ENCODE data around the gene MEA1. TPM values are rescaled to one million over a fixed set of nuclear protein-coding genes. Genes with fewer than 3 reads are reported as not detected.

Gene MEA1
- total RNA-seq, 1 experiment from 2014 or later: 64.8 TPM

DNA sequence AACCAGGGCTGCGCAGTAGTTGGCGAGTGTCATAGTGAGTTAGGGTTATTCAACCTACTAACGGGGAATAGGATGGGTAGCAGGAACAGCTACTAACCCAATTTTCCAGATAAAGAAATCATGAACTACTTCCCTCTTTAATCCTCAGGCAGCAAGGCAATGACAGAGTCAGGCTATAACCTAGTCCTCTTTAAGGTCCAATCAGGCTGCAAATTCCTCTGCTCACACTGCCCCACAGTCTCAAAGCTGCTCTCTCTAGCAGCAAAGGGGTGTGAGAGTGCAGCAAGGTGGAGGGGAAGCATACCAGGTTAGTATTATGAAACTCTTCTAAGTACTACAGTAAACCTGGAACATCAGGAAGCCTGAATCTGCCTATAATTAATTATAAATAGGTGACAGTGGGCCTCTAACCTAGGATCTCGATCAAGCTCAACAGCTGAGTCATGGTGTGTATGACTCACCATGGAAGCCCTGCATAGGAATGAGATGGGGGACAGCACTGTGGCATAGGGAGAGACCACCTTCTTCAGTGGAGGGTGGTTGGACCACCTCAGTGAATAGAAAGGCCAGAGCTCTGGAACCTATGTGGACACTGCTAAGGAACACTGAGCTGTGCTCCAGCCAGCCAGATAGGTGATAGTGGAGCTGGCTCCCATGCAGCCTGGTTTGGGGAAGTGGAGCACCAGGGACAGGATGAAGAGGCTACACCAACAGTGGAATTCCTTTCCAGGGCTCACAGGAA, 42.7 kb downstream of the MEA1 start:
- no peaks in the 10 kb centered on the region for H4K20me1 ChIP-seq (ENCODE audit: insufficient read depth)
- H3K27me3 ChIP-seq (ENCODE audit: insufficient read depth, low read length): no peaks in the 10 kb centered on the region
- peak overlapping the region; percentile 11 for H3K9ac ChIP-seq (ENCODE audit: low read length)
- H3K4me2 ChIP-seq (ENCODE audit: low read length): peak overlapping the region; percentile 68
- ATAC-seq: peak; percentile 76
- no peaks in the 10 kb centered on the region for H3K9me3 ChIP-seq (ENCODE audit: control insufficient read depth in 1 of 2, insufficient read depth in 1 of 2, low read depth in 1 of 2, low read length in 2 of 2)
- POLR2A ChIA-PET: interaction anchor here (2.2 kb wide), 1 partner anchor 13 kb away, joined by 12 read pairs; the partner anchor contains the start of gene PPP2R5D
- H3K27ac ChIP-seq (ENCODE audit: low read depth, low read length): peak overlapping the region; percentile 38
- DNase-seq (ENCODE audit: low read depth, low spot score): no peak
- H3K4me3 ChIP-seq (replicated peaks in 1 of 2; ENCODE audit: low read depth in 1 of 2, low read length in 2 of 2): peak overlapping the region in 1 of 2 experiments; percentile 17; a peak in 1 of 4 replicates
- intact Hi-C loops (cut with micrococcal nuclease): no loop called here
- H3K9me2 ChIP-seq (ENCODE audit: insufficient read depth): no peaks in the 10 kb centered on the region
- CTCF ChIA-PET: interaction anchor here (1.0 to 1.6 kb wide), 3 partner anchors 11 to 172 kb away, joined by 3 to 4 read pairs (median 4); partner anchors contain the start of genes GNMT and PPP2R5D
- H2AFZ ChIP-seq (ENCODE audit: low read depth, low read length, poor library complexity, severe bottlenecking): no peak overlapping the region
- no peaks in the 10 kb centered on the region for H3K79me2 ChIP-seq (ENCODE audit: insufficient read depth, low read length)
- RAD21 ChIA-PET (ENCODE audit: low non-redundant PET in 1 of 2, low total read pairs in 2 of 2, uncharacterized antibody in 2 of 2, unreplicated experiment in 2 of 2): interaction anchor here in 1 of 2 experiments (0.6 kb wide), 1 partner anchor 13 kb away, joined by 3 read pairs; the partner anchor contains the start of gene PPP2R5D
- BruUV-seq (replicated peaks): no TSS peak
- H3K4me1 ChIP-seq (ENCODE audit: control insufficient read depth in 1 of 2, insufficient read depth in 2 of 2, low read length in 2 of 2): peaks cover 15 to 27% of the 10 kb centered on the region in 2 experiments
- TF ChIP-seq JUND (IDR thresholded peaks at IDR 0.05) (peak; percentile 70; the same call in 1 of the 2 replicates), FOSL1 (IDR thresholded peaks at IDR 0.05; ENCODE audit: low read depth) (peak; percentile 86)
- TF ChIP-seq, protein P1, sequence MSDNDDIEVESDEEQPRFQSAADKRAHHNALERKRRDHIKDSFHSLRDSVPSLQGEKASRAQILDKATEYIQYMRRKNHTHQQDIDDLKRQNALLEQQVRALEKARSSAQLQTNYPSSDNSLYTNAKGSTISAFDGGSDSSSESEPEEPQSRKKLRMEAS (IDR thresholded peaks at IDR 0.05): no peak
- peaks cover 0 to 3% of the 10 kb centered on the region in 2 experiments; a peak in 1 of 4 replicates for H3K36me3 ChIP-seq (ENCODE audit: control insufficient read depth in 1 of 2, insufficient read depth in 2 of 2, low read length in 2 of 2)

DNA sequence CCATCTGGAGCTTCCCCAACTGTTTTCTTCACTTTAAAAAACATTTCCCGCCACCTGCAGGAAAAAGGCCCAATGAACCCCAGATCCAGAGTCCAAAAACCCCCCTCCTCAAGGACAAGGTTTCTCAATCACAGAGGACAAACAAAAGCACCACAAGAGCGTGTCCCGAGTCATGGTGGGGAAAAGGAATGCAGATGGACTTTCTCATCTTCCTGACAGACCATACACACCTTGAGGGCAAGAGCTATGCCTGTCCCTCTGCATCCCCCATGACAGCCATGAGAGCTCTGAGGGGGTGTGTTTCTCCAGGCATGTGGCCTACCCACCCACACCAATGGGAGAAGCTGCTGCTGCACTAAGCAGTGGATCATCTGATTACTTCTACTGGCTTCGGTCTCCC, 43.8 kb downstream of the MEA1 start:
- Histone ChIP-seq H3K4me1 (ENCODE audit: control insufficient read depth in 1 of 2, insufficient read depth in 2 of 2, low read length in 2 of 2) (peaks cover 15 to 27% of the 10 kb centered on the region in 2 experiments), H3K9me3 (ENCODE audit: control insufficient read depth in 1 of 2, insufficient read depth in 1 of 2, low read depth in 1 of 2, low read length in 2 of 2) (no peaks in the 10 kb centered on the region), H3K9ac (ENCODE audit: low read length) (no peak overlapping the region), H2AFZ (ENCODE audit: low read depth, low read length, poor library complexity, severe bottlenecking) (no peak overlapping the region), H3K4me3 (replicated peaks in 1 of 2; ENCODE audit: low read depth in 1 of 2, low read length in 2 of 2) (no peak overlapping the region), H3K9me2 (ENCODE audit: insufficient read depth) (no peaks in the 10 kb centered on the region), H3K27me3 (ENCODE audit: insufficient read depth, low read length) (no peaks in the 10 kb centered on the region), H3K36me3 (ENCODE audit: control insufficient read depth in 1 of 2, insufficient read depth in 2 of 2, low read length in 2 of 2) (peaks cover 0 to 3% of the 10 kb centered on the region in 2 experiments; a peak in 2 of 4 replicates), H3K79me2 (ENCODE audit: insufficient read depth, low read length) (no peaks in the 10 kb centered on the region), H3K4me2 (ENCODE audit: low read length) (no peak overlapping the region), H3K27ac (ENCODE audit: low read depth, low read length) (no peak overlapping the region), H4K20me1 (ENCODE audit: insufficient read depth) (no peaks in the 10 kb centered on the region)
- intact Hi-C loops (cut with micrococcal nuclease): no loop called here
- no TSS peak for BruUV-seq (replicated peaks)
- ChIA-PET RAD21 (ENCODE audit: low non-redundant PET in 1 of 2, low total read pairs in 2 of 2, uncharacterized antibody in 2 of 2, unreplicated experiment in 2 of 2) (no interaction called here), POLR2A (no interaction called here), CTCF (no interaction called here)
- DNase-seq (ENCODE audit: low read depth, low spot score) (no peak), ATAC-seq (no peak)
- TF ChIP-seq SIN3A (IDR thresholded peaks at IDR 0.05; ENCODE audit: low read depth): no peak
- TF ChIP-seq ELF1 (IDR thresholded peaks at IDR 0.05; ENCODE audit: borderline replicate concordance, low read depth): no peak
- TF ChIP-seq, protein P2, sequence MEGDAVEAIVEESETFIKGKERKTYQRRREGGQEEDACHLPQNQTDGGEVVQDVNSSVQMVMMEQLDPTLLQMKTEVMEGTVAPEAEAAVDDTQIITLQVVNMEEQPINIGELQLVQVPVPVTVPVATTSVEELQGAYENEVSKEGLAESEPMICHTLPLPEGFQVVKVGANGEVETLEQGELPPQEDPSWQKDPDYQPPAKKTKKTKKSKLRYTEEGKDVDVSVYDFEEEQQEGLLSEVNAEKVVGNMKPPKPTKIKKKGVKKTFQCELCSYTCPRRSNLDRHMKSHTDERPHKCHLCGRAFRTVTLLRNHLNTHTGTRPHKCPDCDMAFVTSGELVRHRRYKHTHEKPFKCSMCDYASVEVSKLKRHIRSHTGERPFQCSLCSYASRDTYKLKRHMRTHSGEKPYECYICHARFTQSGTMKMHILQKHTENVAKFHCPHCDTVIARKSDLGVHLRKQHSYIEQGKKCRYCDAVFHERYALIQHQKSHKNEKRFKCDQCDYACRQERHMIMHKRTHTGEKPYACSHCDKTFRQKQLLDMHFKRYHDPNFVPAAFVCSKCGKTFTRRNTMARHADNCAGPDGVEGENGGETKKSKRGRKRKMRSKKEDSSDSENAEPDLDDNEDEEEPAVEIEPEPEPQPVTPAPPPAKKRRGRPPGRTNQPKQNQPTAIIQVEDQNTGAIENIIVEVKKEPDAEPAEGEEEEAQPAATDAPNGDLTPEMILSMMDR (IDR thresholded peaks at IDR 0.05 in 2 of 3, conservative IDR thresholded peaks at IDR 0.05 in 1 of 3; ENCODE audit: borderline replicate concordance in 1 of 3, insufficient read depth in 1 of 3, low read depth in 2 of 3, low read length in 2 of 3): no peak
- TF ChIP-seq POLR2AphosphoS5 (IDR thresholded peaks at IDR 0.05; ENCODE audit: low read depth, low read length): no peak
- TF ChIP-seq TCF7L2 (IDR thresholded peaks at IDR 0.05; ENCODE audit: borderline replicate concordance, extremely low read depth, insufficient read depth, insufficient read length): no peak
- no peak for TF ChIP-seq ZNF274 (IDR thresholded peaks at IDR 0.05; ENCODE audit: low read depth, low read length)
- TF ChIP-seq, protein P3, sequence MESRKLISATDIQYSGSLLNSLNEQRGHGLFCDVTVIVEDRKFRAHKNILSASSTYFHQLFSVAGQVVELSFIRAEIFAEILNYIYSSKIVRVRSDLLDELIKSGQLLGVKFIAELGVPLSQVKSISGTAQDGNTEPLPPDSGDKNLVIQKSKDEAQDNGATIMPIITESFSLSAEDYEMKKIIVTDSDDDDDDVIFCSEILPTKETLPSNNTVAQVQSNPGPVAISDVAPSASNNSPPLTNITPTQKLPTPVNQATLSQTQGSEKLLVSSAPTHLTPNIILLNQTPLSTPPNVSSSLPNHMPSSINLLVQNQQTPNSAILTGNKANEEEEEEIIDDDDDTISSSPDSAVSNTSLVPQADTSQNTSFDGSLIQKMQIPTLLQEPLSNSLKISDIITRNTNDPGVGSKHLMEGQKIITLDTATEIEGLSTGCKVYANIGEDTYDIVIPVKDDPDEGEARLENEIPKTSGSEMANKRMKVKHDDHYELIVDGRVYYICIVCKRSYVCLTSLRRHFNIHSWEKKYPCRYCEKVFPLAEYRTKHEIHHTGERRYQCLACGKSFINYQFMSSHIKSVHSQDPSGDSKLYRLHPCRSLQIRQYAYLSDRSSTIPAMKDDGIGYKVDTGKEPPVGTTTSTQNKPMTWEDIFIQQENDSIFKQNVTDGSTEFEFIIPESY (IDR thresholded peaks at IDR 0.05; ENCODE audit: extremely low read depth, insufficient replicate concordance, low read length): no peak
- no peak for TF ChIP-seq SRF (IDR thresholded peaks at IDR 0.05; ENCODE audit: low read depth)
- no peak for TF ChIP-seq YY1 (IDR thresholded peaks at IDR 0.05; ENCODE audit: extremely low read depth, insufficient replicate concordance, low read depth, low read length)
- TF ChIP-seq RAD21 (IDR thresholded peaks at IDR 0.05; ENCODE audit: low read depth): no peak
- no peak for TF ChIP-seq ZFX (IDR thresholded peaks at IDR 0.05)
- TF ChIP-seq EZH2phosphoT487 (IDR thresholded peaks at IDR 0.05; ENCODE audit: borderline replicate concordance): no peak
- no peak for TF ChIP-seq SP1 (IDR thresholded peaks at IDR 0.05; ENCODE audit: low read depth)
